Measurements from ENCODE around the gene CBX8. TPM values are rescaled to one million over a fixed set of nuclear protein-coding genes. Genes with fewer than 3 reads are reported as not detected.

CBX8 gene
- total RNA-seq: 10.3 and 16.4 TPM in 2 replicates

GRCh38 chr17:79796763-79797491 is at the start of gene CBX8:
TSS of gene CBX8 (minus strand) at chr17:79797077. CDS start at chr17:79796998, 79 bp downstream.

GRCh38 chr17:79839356-79840268 is 42.7 kb upstream of the CBX8 start, which contains the start of gene CBX4:
TSS of gene CBX4 (minus strand) at chr17:79839440. CDS start at chr17:79839251, 189 bp downstream.

GRCh38 chr17:79777894-79778503 is 18.9 kb downstream of the CBX8 start, which contains the start of gene CBX2:
TSS of gene CBX2 (plus strand) at chr17:79778148. CDS start at chr17:79778236, 88 bp downstream.

Other genes starting within 250 kb of the CBX8 start
- not detected in 2 replicates for gene RBFOX3, start 186.0 kb downstream of the CBX8 start, total RNA-seq
- not detected in 2 replicates for gene ENPP7, start 66.1 kb downstream of the CBX8 start, total RNA-seq
- gene CBX2, start 18.9 kb downstream of the CBX8 start, total RNA-seq: 1.8 and 2.3 TPM in 2 replicates
- 6.1 and 10.1 TPM in 2 replicates for gene CBX4, start 42.4 kb upstream of the CBX8 start, total RNA-seq
- 27.7 and 29.8 TPM in 2 replicates for gene TBC1D16, start 238.8 kb upstream of the CBX8 start, total RNA-seq
- gene CCDC40, start 239.6 kb upstream of the CBX8 start, total RNA-seq: 0.29 and 0.53 TPM in 2 replicates

All from myometrial cell (primary cell).